GM12878 (cell line): ENCODE data around the gene CTNNA3. TPM values are rescaled to one million over a fixed set of nuclear protein-coding genes. Genes with fewer than 3 reads are reported as not detected.

Source experiments
- ATAC-seq: fragments of 200-7000 bp; cut with Tn5 transposase; 3 replicates; pipeline ENCODE4 v1.9.1; 2020; ENCODE audit warnings: mild to moderate bottlenecking, moderate library complexity
- BruUV-seq: library from RNA; stranded (reverse); fragments of 400-500 nt; replicated peaks from 2 replicates; lab custom pipeline; 2021; lab: Mats Ljungman, UMichigan
- CTCF ChIA-PET: fragments of 300-600 bp; sonication (Branson Sonifier 250); formaldehyde crosslinking; extraction: SDS; loops from one replicate; lab custom pipeline; 2021; ENCODE audit warnings: inconsistent platforms; lab: Yijun Ruan, JAX
- POLR2A ChIA-PET: fragments of 350-600 bp; formaldehyde crosslinking; extraction: SDS; loops from one replicate; lab custom pipeline; 2021; ENCODE audit warnings: inconsistent platforms; lab: Charles Lee
- RAD21 ChIA-PET: fragments of 300-600 bp; sonication (Branson Sonifier 250); formaldehyde crosslinking; loops from one replicate; lab custom pipeline; 2023; ENCODE audit warnings: antibody characterized with exemption; ENCODE audit not compliant: unreplicated experiment; lab: Charles Lee
- SMC1A ChIA-PET: fragments of 300-600 bp; sonication (Branson Sonifier 250); formaldehyde crosslinking; loops from one replicate; lab custom pipeline; 2023; ENCODE audit not compliant: unreplicated experiment, uncharacterized antibody; lab: Charles Lee
- DNase-seq: peaks from one replicate; pipeline ENCODE4 v3.0.0-alpha.2; 2011; ENCODE audit warnings: low read depth, low spot score
- FAIRE-seq: peaks from 3 replicates; lab custom pipeline; 2011; peaks lifted over from hg19 to GRCh38; lab: Jason Lieb, UNC
- H2AFZ ChIP-seq: 2 replicates; pipeline ENCODE4 v1.6.0; 2011; ENCODE audit warnings: low read depth, low read length, control low read depth; ENCODE audit not compliant: control insufficient read depth
- H3K27ac ChIP-seq: 2 replicates; pipeline ENCODE4 v1.5.1; 2011; ENCODE audit warnings: control low read depth; ENCODE audit not compliant: control insufficient read depth, insufficient read depth
- H3K27me3 ChIP-seq, 2 experiments: replicated peaks in 1 of 2; 2 replicates each; pipeline versions ENCODE4 v1.6.0 to v1.6.1; 2011; ENCODE audit warnings: low read length in 1 of 2; ENCODE audit not compliant: control insufficient read depth in 2 of 2, insufficient read depth in 2 of 2
- H3K36me3 ChIP-seq, 2 experiments: 2 replicates each; pipeline ENCODE4 v1.5.1; 2011; ENCODE audit warnings: low read length in 1 of 2; ENCODE audit not compliant: control insufficient read depth in 2 of 2, insufficient read depth in 2 of 2
- H3K4me1 ChIP-seq: 2 replicates; pipeline ENCODE4 v1.6.1; 2011; ENCODE audit warnings: mild to moderate bottlenecking, low read length, moderate library complexity, mixed read lengths; ENCODE audit not compliant: control insufficient read depth, insufficient read depth
- H3K4me2 ChIP-seq: 2 replicates; pipeline ENCODE4 v1.6.0; 2011; ENCODE audit warnings: control low read depth; ENCODE audit not compliant: control insufficient read depth, insufficient read depth
- H3K4me3 ChIP-seq: fragments of 200-600 bp; sonication (generic); 2 replicates; pipeline ENCODE4 v1.5.1; 2016
- H3K79me2 ChIP-seq: 2 replicates; pipeline ENCODE4 v1.6.0; 2011; ENCODE audit warnings: low read length; ENCODE audit not compliant: control insufficient read depth, insufficient read depth
- H3K9ac ChIP-seq: 2 replicates; pipeline ENCODE4 v1.8.0; 2011; ENCODE audit warnings: low read length, control low read depth, mixed read lengths; ENCODE audit not compliant: control insufficient read depth, insufficient read depth
- H3K9me3 ChIP-seq: replicated peaks from 3 replicates; pipeline ENCODE4 v1.5.1; 2011; ENCODE audit warnings: mild to moderate bottlenecking, low read length; ENCODE audit not compliant: control insufficient read depth, insufficient read depth
- H4K20me1 ChIP-seq: 2 replicates; pipeline ENCODE4 v1.6.0; 2011; ENCODE audit not compliant: control insufficient read depth, insufficient read depth
- CBX3 ChIP-seq: fragments of 200-600 bp; sonication (generic); IDR thresholded peaks from 2 replicates; pipeline ENCODE4 v1.6.1; 2016; ENCODE audit warnings: low read depth, borderline replicate concordance
- DPF2 ChIP-seq: fragments of 450-650 bp; IDR thresholded peaks from 2 replicates; pipeline ENCODE4 v1.6.1; 2017; ENCODE audit warnings: mild to moderate bottlenecking
- FOXM1 ChIP-seq: IDR thresholded peaks from 2 replicates; pipeline ENCODE4 v1.6.1; 2012; ENCODE audit warnings: low read depth, mild to moderate bottlenecking, inconsistent platforms, low read length, moderate library complexity
- GABPA ChIP-seq: IDR thresholded peaks from 2 replicates; pipeline ENCODE4 v1.6.1; 2014; ENCODE audit warnings: antibody characterized with exemption, low read depth, mild to moderate bottlenecking, inconsistent platforms
- HCFC1 ChIP-seq: fragments of 150-350 bp; IDR thresholded peaks from 2 replicates; pipeline ENCODE4 v1.6.1; 2014; ENCODE audit warnings: low read length
- LARP7 ChIP-seq: fragments of 450-650 bp; IDR thresholded peaks from 2 replicates; pipeline ENCODE4 v1.6.1; 2017; ENCODE audit warnings: mild to moderate bottlenecking
- NFXL1 ChIP-seq: fragments of 450-650 bp; IDR thresholded peaks from 2 replicates; pipeline ENCODE4 v1.6.1; 2017; ENCODE audit warnings: antibody characterized with exemption, mild to moderate bottlenecking, borderline replicate concordance
- PAX8 ChIP-seq: fragments of 450-650 bp; IDR thresholded peaks from 2 replicates; pipeline ENCODE4 v1.6.1; 2017; ENCODE audit warnings: mild to moderate bottlenecking, moderate library complexity
- PKNOX1 ChIP-seq: fragments of 450-650 bp; IDR thresholded peaks from 2 replicates; pipeline ENCODE4 v1.6.1; 2016; ENCODE audit warnings: mild to moderate bottlenecking
- POLR2AphosphoS2 ChIP-seq: IDR thresholded peaks from 2 replicates; pipeline ENCODE4 v1.6.1; 2011; ENCODE audit warnings: low read depth, mild to moderate bottlenecking, low read length, improper control_type of control experiment, moderate library complexity
- POLR2AphosphoS5 ChIP-seq: IDR thresholded peaks from 2 replicates; pipeline ENCODE4 v1.6.1; 2011; ENCODE audit warnings: mild to moderate bottlenecking, low read length, inconsistent platforms
- SREBF1 ChIP-seq: IDR thresholded peaks from 2 replicates; pipeline ENCODE4 v1.6.1; 2012; ENCODE audit warnings: mild to moderate bottlenecking, low read length
- SUPT20H ChIP-seq: IDR thresholded peaks from 2 replicates; pipeline ENCODE4 v1.6.1; 2011; ENCODE audit warnings: low read depth, mild to moderate bottlenecking, low read length, moderate library complexity, borderline replicate concordance; ENCODE audit not compliant: control insufficient read depth
- ZBED1 ChIP-seq: IDR thresholded peaks from 2 replicates; pipeline ENCODE4 v1.6.1; 2016; ENCODE audit warnings: borderline replicate concordance
- ZNF384 ChIP-seq: IDR thresholded peaks from 2 replicates; pipeline ENCODE4 v1.6.1; 2012; ENCODE audit warnings: low read depth, mild to moderate bottlenecking, low read length, improper control_type of control experiment, borderline replicate concordance
- WGBS: methylation state at CpG from one replicate; pipeline ENCODE4 v1.1.6; 2016; ENCODE audit warnings: low lambda C conversion rate; ENCODE audit not compliant: insufficient replicate concordance, insufficient coverage; ENCODE audit errors: missing lambda C conversion rate; 5-methylcytosine and 5-hydroxymethylcytosine counted together
- in situ Hi-C: fragments of 300-500 bp; cut with MboI; formaldehyde crosslinking; loops from 9 replicates; pipeline ENCODE4 v1.14.3; 2018; ENCODE audit warnings: mixed read lengths
- intact Hi-C: fragments of 100-400 bp; cut with micrococcal nuclease; formaldehyde crosslinking; loops from one replicate; pipeline ENCODE4 v1.14.2; 2022; ENCODE audit not compliant: unreplicated experiment
- polyA plus RNA-seq, 11 experiments: library from polyadenylated mRNA; depleted of rRNA in 4 of 11; unstranded in 6 of 11; stranded (reverse) in 5 of 11; fragments of >200 nt; fragmentation: Nextera tagmentation in 4 of 11; fragmentation: Illumina TruSeq in 1 of 11; extraction: Ambion mirVana in 4 of 11; extraction: Trizol in 1 of 11; gene quantifications; 1 replicate in 1 of 11; 2 replicates in 10 of 11; pipeline versions ENCODE4 v1.2.1 to v1.2.3, GENCODE V29; 2011 to 2016; ENCODE audit warnings: inconsistent platforms in 2 of 11, missing spikeins in 2 of 11, low read depth in 1 of 11
- total RNA-seq, 4 experiments: library from RNA; depleted of rRNA in 3 of 4; stranded (reverse); fragments of >200 nt in 3 of 4; fragmentation: Illumina TruSeq in 1 of 4; extraction: Trizol in 1 of 4; gene quantifications; 2 replicates each; pipeline versions ENCODE4 v1.2.1 to v1.2.3, GENCODE V29; 2013 to 2021

Gene CTNNA3
- total and polyA plus RNA-seq, 10 of the 15 experiments (the other 5 are each of a cell fraction or from before 2014, with no cell fraction given) = under 0.01 to 4.5 (median 0.22) TPM; not detected in 2

DNA sequence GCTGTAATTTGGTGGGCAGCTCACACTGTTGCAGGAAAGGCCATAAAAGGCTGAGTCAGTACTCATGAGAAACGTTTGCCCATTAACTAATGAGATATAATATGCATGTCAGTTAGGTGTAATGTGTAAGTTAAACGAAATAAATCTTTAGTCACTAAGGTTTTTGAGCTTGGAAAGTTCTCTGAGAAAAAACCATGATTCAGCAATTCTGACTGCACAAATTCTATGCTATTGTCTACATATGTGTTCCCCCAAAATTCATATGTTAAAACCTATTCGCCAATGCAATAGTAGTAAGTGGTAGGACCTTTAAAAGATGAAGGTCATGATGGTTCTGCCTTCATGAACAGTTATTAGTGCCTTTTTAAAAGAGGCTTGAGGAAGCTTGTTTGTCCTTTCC lies 1329.8 kb downstream of the CTNNA3 start:
- TF ChIP-seq POLR2AphosphoS2 = no peak
- no peak for TF ChIP-seq ZNF384
- TF ChIP-seq LARP7 = no peak
- TF ChIP-seq PAX8 = no peak
- TF ChIP-seq NFXL1 = no peak
- TF ChIP-seq ZBED1 = no peak
- no peak for TF ChIP-seq FOXM1
- TF ChIP-seq SUPT20H = no peak
- TF ChIP-seq HCFC1 = no peak
- TF ChIP-seq GABPA = no peak
- no peak for TF ChIP-seq DPF2
- no peak for TF ChIP-seq CBX3
- no peak for TF ChIP-seq PKNOX1
- no peak for TF ChIP-seq POLR2AphosphoS5
- no peak for TF ChIP-seq SREBF1
- in situ Hi-C loops (no loop called here), intact Hi-C loops (no loop called here)
- H2AFZ ChIP-seq = no peak overlapping the region
- no peaks in the 10 kb centered on the region for H3K4me1 ChIP-seq
- FAIRE-seq (no peak), ATAC-seq (no peak), DNase-seq (no peak)
- no peak overlapping the region for H3K27ac ChIP-seq
- POLR2A ChIA-PET = no interaction called here
- BruUV-seq = no TSS peak
- no peak overlapping the region for H3K4me3 ChIP-seq
- SMC1A ChIA-PET = interaction anchor here (0.7 kb wide), 1 partner anchor 560 kb away, joined by 3 read pairs; the partner anchor contains the start of gene LRRTM3
- H3K36me3 ChIP-seq = no peaks in the 10 kb centered on the region
- H3K9me3 ChIP-seq = no peaks in the 10 kb centered on the region
- CTCF ChIA-PET = no interaction called here
- no peaks in the 10 kb centered on the region for H3K27me3 ChIP-seq
- H3K4me2 ChIP-seq = no peak overlapping the region
- no peaks in the 10 kb centered on the region for H3K79me2 ChIP-seq
- no peaks in the 10 kb centered on the region for H4K20me1 ChIP-seq
- H3K9ac ChIP-seq = no peak overlapping the region
- WGBS = 2% methylated on average over 3 of the region's 3 CpGs
- RAD21 ChIA-PET = no interaction called here
